ENCODE data around the gene S1PR5.
"Not testable (repeated sequence)": the region's sequence is repeated elsewhere in the genome, so short reads cannot be mapped to it uniquely, and the experiment has no call there.

The S1PR5 gene

GRCh38 chr19:10517361-10517759 is at the start of gene S1PR5:
Gene S1PR5 (minus strand): TSS chr19:10517447. CDS start chr19:10515011, 2,436 bp downstream.
- FAIRE-seq, result no peak

- FAIRE-seq, result no peak
These were observed 49.6 kb upstream of the S1PR5 start for GRCh38 chr19:10566658-10567410.

GRCh38 chr19:10566408-10566657 is 49.1 kb upstream of the S1PR5 start:
- no peak for FAIRE-seq

- no peak for FAIRE-seq
These were observed 48.5 kb upstream of the S1PR5 start, which contains the start of gene KRI1 for GRCh38 chr19:10565567-10566407. Gene KRI1 (minus strand): TSS chr19:10566010. CDS start chr19:10565999, 11 bp downstream.

GRCh38 chr19:10565028-10565566 is 47.9 kb upstream of the S1PR5 start:
- no peak for FAIRE-seq

- no peak for FAIRE-seq
These were observed 45.4 kb upstream of the S1PR5 start for GRCh38 chr19:10562609-10563008.

GRCh38 chr19:10560154-10560553 is 42.9 kb upstream of the S1PR5 start:
- no peak for FAIRE-seq

- no peak for FAIRE-seq
These were observed 40.5 kb upstream of the S1PR5 start for GRCh38 chr19:10557603-10558197.

GRCh38 chr19:10555610-10555973 is 38.3 kb upstream of the S1PR5 start:
- FAIRE-seq, result no peak

GRCh38 chr19:10554760-10555609 is 37.7 kb upstream of the S1PR5 start:
- no peak for FAIRE-seq

- no peak for FAIRE-seq
These were observed 36.7 kb upstream of the S1PR5 start for GRCh38 chr19:10553943-10554381.

GRCh38 chr19:10553087-10553667 is 35.9 kb upstream of the S1PR5 start:
- no peak for FAIRE-seq

- no peak for FAIRE-seq
These were observed 35.3 kb upstream of the S1PR5 start for GRCh38 chr19:10552510-10553053.

- FAIRE-seq, result no peak
These were observed 34.6 kb upstream of the S1PR5 start for GRCh38 chr19:10551698-10552301.

GRCh38 chr19:10551006-10551405 is 33.8 kb upstream of the S1PR5 start:
- not testable (repeated sequence) for FAIRE-seq

GRCh38 chr19:10550336-10550735 is 33.1 kb upstream of the S1PR5 start:
- FAIRE-seq, result no peak

GRCh38 chr19:10549733-10550132 is 32.5 kb upstream of the S1PR5 start:
- no peak for FAIRE-seq

- no peak for FAIRE-seq
These were observed 31.6 kb upstream of the S1PR5 start for GRCh38 chr19:10548746-10549276.

GRCh38 chr19:10546817-10547216 is 29.6 kb upstream of the S1PR5 start:
- no peak for FAIRE-seq

- FAIRE-seq, result no peak
These were observed 27.6 kb upstream of the S1PR5 start for GRCh38 chr19:10544753-10545251.

GRCh38 chr19:10544242-10544752 is 27.1 kb upstream of the S1PR5 start:
- FAIRE-seq, result no peak

Measured in TTC549 (cell line).